ENCODE results near the gene MICALL2.

- TF ChIP-seq EP300 (IDR thresholded peaks at IDR 0.05) (no peak), POLR2A (IDR thresholded peaks at IDR 0.05; ENCODE audit: low read length) (no peak), CTCF (IDR thresholded peaks at IDR 0.05) (no peak), JUNB (IDR thresholded peaks at IDR 0.05) (no peak), HOXA7 (CRISPR knock-in tag; IDR thresholded peaks at IDR 0.05) (no peak)
These were observed 12.6 kb downstream of the MICALL2 start for GRCh38 chr7:1446620-1447032.

Data from A549 (cell line).